Upper lobe of right lung (tissue), 1 donor: ENCODE data around the gene MIER2. TPM values are rescaled to one million over a fixed set of nuclear protein-coding genes. Genes with fewer than 3 reads are reported as not detected.
"Not testable (repeated sequence)": the region's sequence is repeated elsewhere in the genome, so short reads cannot be mapped to it uniquely, and the experiment has no call there.

Experiments
- ATAC-seq: fragments of 200-7000 bp; cut with Tn5 transposase; one replicate; pipeline ENCODE4 v1.9.1; 2020; ENCODE audit warnings: mild to moderate bottlenecking, moderate library complexity
- DNase-seq: peaks from one replicate; pipeline ENCODE4 v3.0.0-alpha.2; 2020
- H3K27ac ChIP-seq: fragments of 200-600 bp; one replicate; pipeline ENCODE4 v1.8.0; 2022
- H3K27me3 ChIP-seq: fragments of 200-600 bp; one replicate; pipeline ENCODE4 v1.8.0; 2022; ENCODE audit warnings: mild to moderate bottlenecking
- H3K36me3 ChIP-seq: fragments of 200-600 bp; one replicate; pipeline ENCODE4 v1.8.0; 2022
- H3K4me1 ChIP-seq: fragments of 200-600 bp; one replicate; pipeline ENCODE4 v1.8.0; 2022
- H3K4me3 ChIP-seq: fragments of 200-600 bp; one replicate; pipeline ENCODE4 v1.8.0; 2022; ENCODE audit warnings: mild to moderate bottlenecking
- H3K9me3 ChIP-seq: fragments of 200-600 bp; one replicate; pipeline ENCODE4 v1.8.0; 2022
- CTCF ChIP-seq: fragments of 200-600 bp; IDR thresholded peaks from one replicate; pipeline ENCODE4 v1.8.0; 2022; ENCODE audit warnings: antibody characterized with exemption
- intact Hi-C: fragments of 100-400 bp; cut with DNase I; formaldehyde crosslinking; loops from one replicate; pipeline ENCODE4 v1.11.0; 2022
- total RNA-seq: library from RNA; stranded (reverse); fragmentation: NEBNext Ultra II Directional; extraction: Animal tissue kit (Norgen Biotek cat#: 25700); gene quantifications from one replicate; pipeline ENCODE4 v1.2.1, GENCODE V29; 2021
- donor health status: DM: no; HTN: yes; CAD: no; lungs with severe emphysema.

Gene MIER2
- total RNA-seq, 1 donor from 2014 or later, result 43.1 TPM

- intact Hi-C loops, result no loop called here
- DNase-seq, result no peak
- H3K4me1 ChIP-seq, result no peaks in the 10 kb centered on the region
- no peak overlapping the region for H3K4me3 ChIP-seq
- peaks cover 35% of the 10 kb centered on the region for H3K27me3 ChIP-seq
- H3K9me3 ChIP-seq, result no peaks in the 10 kb centered on the region
- no peak for TF ChIP-seq CTCF
- no peak overlapping the region for H3K27ac ChIP-seq
- no peaks in the 10 kb centered on the region for H3K36me3 ChIP-seq
- no peak for ATAC-seq
Measured at GRCh38 chr19:269241-269640, 75.4 kb downstream of the MIER2 start.

GRCh38 chr19:262125-262524 lies 82.5 kb downstream of the MIER2 start:
- no peak for ATAC-seq
- Histone ChIP-seq H3K4me3 (no peak overlapping the region), H3K27me3 (peaks cover 28% of the 10 kb centered on the region), H3K9me3 (no peaks in the 10 kb centered on the region), H3K36me3 (no peaks in the 10 kb centered on the region), H3K27ac (no peak overlapping the region), H3K4me1 (no peaks in the 10 kb centered on the region)
- intact Hi-C loops, result no loop called here
- DNase-seq, result no peak
- no peak for TF ChIP-seq CTCF

GRCh38 chr19:256804-257203 lies 87.8 kb downstream of the MIER2 start:
- not testable (repeated sequence) for DNase-seq, ATAC-seq

More at GRCh38 chr19:256804-257203, 87.8 kb downstream of the MIER2 start:
- H3K36me3 ChIP-seq, intact Hi-C loops, H3K9me3 ChIP-seq, H3K4me1 ChIP-seq, H3K27ac ChIP-seq, H3K4me3 ChIP-seq: not testable (repeated sequence)
- H3K27me3 ChIP-seq, result peaks cover 16% of the 10 kb centered on the region

Other genes starting within 250 kb of the MIER2 start
- not detected for gene OR4F17, start 237.7 kb downstream of the MIER2 start, total RNA-seq
- 5.7 TPM for gene PLPP2, start 53.4 kb downstream of the MIER2 start, total RNA-seq
- gene C2CD4C, start 64.4 kb upstream of the MIER2 start, total RNA-seq, result 2.6 TPM
- gene SHC2, start 116.2 kb upstream of the MIER2 start, total RNA-seq, result 37.8 TPM
- gene MADCAM1, start 151.7 kb upstream of the MIER2 start, total RNA-seq, result 1.2 TPM
- 19.9 TPM for gene TPGS1, start 162.7 kb upstream of the MIER2 start, total RNA-seq
- 40.9 TPM for gene CDC34, start 187.0 kb upstream of the MIER2 start, total RNA-seq
- gene GZMM, start 199.3 kb upstream of the MIER2 start, total RNA-seq, result 2.9 TPM
- 359 TPM for gene BSG, start 227.8 kb upstream of the MIER2 start, total RNA-seq
- gene HCN2, start 245.1 kb upstream of the MIER2 start, total RNA-seq, result 0.52 TPM